ENCODE measurements around the gene PLD4.
"Not testable (repeated sequence)": the region's sequence is repeated elsewhere in the genome, so short reads cannot be mapped to it uniquely, and the experiment has no call there.

DNA sequence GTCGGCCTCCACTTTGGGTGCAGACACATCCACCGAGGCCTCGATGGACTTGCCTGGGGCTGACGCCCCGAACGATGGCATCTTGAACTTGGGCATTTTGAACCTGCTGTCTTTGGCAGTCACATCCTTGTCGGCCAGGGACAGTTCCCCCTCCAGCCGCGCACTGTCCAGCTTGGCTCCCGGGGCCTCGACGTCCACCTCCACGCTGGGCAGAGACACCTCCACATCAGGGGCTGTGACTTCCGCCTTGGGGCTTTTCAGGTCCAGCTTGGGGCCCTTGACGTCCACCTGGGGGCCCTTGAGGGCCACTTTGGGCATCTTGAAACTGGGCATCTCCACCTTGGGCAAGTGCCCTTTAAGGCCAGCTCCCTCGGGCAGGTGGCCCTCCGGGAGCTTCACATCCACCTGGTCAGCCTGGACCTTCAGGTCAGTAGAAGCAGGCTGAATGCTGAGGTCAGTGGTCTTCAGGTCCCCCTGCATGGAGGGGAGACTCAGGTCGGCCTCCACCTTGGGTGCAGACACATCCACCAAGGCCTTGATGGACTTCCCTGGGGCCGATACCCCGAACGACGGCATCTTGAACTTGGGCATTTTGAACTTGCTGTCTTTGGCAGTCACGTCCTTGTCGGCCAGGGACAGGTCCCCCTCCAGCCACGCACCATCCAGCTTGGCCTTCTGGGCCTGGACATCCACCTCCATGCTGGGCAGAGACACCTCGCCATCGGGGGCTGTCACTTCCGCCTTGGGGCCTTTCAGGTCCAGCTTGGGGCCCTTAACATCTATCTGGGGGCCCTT lies 27.4 kb downstream of the PLD4 start:
- TF ChIP-seq, protein P1, sequence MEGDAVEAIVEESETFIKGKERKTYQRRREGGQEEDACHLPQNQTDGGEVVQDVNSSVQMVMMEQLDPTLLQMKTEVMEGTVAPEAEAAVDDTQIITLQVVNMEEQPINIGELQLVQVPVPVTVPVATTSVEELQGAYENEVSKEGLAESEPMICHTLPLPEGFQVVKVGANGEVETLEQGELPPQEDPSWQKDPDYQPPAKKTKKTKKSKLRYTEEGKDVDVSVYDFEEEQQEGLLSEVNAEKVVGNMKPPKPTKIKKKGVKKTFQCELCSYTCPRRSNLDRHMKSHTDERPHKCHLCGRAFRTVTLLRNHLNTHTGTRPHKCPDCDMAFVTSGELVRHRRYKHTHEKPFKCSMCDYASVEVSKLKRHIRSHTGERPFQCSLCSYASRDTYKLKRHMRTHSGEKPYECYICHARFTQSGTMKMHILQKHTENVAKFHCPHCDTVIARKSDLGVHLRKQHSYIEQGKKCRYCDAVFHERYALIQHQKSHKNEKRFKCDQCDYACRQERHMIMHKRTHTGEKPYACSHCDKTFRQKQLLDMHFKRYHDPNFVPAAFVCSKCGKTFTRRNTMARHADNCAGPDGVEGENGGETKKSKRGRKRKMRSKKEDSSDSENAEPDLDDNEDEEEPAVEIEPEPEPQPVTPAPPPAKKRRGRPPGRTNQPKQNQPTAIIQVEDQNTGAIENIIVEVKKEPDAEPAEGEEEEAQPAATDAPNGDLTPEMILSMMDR (IDR thresholded peaks at IDR 0.05) = not testable (repeated sequence)
- TF ChIP-seq POLR2AphosphoS5 (IDR thresholded peaks at IDR 0.05; ENCODE audit: low read depth, low read length) = not testable (repeated sequence)
